Fibroblast of pulmonary artery (primary cell): ENCODE data around the gene ACOT13.
A peak's percentile ranks its signal among the peaks of the same experiment; 100 is the strongest.

Source experiments
- DNase-seq: peaks from one replicate; pipeline ENCODE4 v3.0.0-alpha.2; 2010; ENCODE audit warnings: low read depth
- H3K4me3 ChIP-seq: replicated peaks from 2 replicates; pipeline ENCODE4 v1.5.1; 2011; ENCODE audit warnings: low read depth, mild to moderate bottlenecking, control low read depth, low read length, moderate library complexity
- TF ChIP-seq, protein P1 (sequence below): IDR thresholded peaks from 2 replicates; pipeline ENCODE4 v1.5.1; 2011; ENCODE audit warnings: mild to moderate bottlenecking, control low read depth, low read length, inconsistent platforms; ENCODE audit errors: missing control alignments

The ACOT13 gene

DNA sequence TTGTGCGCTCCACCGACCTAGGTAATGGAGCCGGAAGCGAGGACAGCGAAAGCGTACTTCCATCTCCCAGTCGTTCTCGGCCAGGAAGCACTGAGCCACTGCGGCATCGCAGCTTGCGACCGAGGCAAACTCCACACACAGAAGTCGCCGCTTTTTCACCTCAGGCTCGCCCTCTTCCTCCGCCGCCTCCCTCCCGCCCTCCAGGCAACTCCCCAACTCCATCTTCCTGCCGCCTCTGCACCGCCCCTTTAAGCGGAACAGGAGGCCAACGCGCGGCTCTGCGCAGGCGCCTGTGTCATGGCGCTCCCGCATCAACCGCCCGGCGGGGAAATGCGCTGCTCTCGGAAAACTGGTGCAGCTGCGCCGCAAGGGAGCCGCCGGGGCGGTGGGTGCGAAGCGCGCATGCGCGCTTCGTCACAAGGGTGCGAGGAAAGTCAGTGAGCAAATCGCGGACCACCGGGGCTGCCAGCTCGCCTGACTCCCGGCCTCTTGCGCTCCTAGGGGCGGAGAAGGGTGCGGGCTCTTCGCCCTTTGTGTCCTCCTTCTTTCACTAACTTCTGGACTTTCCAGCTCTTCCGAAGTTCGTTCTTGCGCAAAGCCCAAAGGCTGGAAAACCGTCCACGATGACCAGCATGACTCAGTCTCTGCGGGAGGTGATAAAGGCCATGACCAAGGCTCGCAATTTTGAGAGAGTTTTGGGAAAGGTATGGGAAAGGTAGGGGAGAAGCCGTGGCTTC, at the start of gene ACOT13, which contains the start of gene TDP2:
Gene ACOT13 (plus strand): TSS at position 437 of the 737 bp plus-strand sequence. CDS start 187 bp downstream, at position 624.
Gene TDP2 (minus strand): TSS at position 259 of the 737 bp plus-strand sequence. CDS start 37 bp downstream, at position 222.
- TF ChIP-seq, protein P1, sequence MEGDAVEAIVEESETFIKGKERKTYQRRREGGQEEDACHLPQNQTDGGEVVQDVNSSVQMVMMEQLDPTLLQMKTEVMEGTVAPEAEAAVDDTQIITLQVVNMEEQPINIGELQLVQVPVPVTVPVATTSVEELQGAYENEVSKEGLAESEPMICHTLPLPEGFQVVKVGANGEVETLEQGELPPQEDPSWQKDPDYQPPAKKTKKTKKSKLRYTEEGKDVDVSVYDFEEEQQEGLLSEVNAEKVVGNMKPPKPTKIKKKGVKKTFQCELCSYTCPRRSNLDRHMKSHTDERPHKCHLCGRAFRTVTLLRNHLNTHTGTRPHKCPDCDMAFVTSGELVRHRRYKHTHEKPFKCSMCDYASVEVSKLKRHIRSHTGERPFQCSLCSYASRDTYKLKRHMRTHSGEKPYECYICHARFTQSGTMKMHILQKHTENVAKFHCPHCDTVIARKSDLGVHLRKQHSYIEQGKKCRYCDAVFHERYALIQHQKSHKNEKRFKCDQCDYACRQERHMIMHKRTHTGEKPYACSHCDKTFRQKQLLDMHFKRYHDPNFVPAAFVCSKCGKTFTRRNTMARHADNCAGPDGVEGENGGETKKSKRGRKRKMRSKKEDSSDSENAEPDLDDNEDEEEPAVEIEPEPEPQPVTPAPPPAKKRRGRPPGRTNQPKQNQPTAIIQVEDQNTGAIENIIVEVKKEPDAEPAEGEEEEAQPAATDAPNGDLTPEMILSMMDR, result peak; percentile 54
- H3K4me3 ChIP-seq, result peak within 1 kb of the TSS; percentile 100
- DNase-seq, result peak; percentile 98

DNA sequence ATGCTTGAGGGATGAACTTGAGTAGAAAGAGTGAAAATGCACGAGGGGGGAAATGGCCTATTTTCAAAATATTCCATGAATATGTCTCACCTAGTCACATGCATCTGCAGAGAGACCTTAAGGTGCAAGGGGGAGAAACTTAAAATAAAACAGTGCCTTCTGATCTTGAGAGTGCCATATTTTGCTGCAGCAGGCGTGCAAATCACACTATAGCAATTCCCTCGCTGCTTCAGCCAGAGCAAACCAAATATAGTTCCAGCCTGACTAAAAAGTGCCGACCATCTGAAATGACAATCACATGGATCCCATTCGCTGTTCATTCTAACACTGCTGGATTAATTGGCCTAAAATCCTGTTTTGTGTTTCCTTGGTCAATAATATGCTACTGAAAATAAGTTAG, 47.2 kb upstream of the ACOT13 start:
- TF ChIP-seq, protein P1, result no peak
- H3K4me3 ChIP-seq, result no peak overlapping the region
- no peak for DNase-seq

DNA sequence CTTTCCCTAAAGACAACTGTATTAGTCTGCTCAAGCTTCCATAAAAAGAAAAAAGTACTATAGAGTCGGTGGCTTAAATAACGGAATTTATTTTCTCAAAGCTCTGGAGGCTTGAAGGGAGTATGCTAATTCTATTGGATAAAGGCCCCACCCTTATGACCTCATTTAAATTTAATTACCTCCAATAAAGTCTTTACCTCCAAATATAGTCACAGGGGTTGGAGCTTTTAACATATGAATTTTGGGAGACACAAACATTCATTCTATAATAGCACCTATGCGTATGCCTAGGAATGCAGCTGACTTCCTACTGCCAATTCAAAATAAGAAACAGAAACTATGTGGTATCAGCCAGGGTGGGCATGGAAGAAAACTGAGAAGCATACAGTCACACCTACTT, 46.2 kb upstream of the ACOT13 start:
- TF ChIP-seq, protein P1, result no peak
- no peak for DNase-seq
- H3K4me3 ChIP-seq, result no peak overlapping the region

DNA sequence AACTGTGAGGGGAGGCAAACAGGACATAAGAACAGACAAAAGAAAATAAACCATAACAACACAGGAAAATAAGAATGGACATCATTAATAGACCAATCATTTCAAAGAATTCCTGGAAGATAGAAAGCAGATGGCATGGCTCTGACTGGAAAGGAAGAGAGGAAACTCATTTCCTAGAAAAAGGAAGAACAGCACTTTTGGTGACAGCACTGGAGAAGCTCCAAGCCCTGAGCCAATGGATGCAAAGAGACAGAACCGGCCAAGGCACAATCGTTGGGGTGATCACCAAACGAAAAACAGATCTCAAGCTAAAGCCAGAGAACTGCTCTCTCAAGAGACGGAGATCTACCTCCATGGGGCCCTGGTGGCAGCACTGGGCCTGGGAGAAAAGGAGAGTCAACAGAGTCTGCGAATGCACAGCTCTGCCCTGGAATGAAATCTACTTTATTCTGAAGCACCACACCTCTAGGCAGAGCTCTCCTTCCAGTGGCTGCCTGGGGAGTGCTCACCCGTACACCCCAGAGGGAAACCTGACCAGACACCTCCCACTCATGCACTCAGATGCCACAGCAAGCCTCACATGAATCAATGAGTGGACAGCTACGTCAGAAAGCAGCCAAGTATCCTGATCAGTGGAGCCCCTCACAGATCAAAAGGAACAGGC, 45.1 kb upstream of the ACOT13 start:
- TF ChIP-seq, protein P1, result no peak
- no peak overlapping the region for H3K4me3 ChIP-seq
- no peak for DNase-seq

DNA sequence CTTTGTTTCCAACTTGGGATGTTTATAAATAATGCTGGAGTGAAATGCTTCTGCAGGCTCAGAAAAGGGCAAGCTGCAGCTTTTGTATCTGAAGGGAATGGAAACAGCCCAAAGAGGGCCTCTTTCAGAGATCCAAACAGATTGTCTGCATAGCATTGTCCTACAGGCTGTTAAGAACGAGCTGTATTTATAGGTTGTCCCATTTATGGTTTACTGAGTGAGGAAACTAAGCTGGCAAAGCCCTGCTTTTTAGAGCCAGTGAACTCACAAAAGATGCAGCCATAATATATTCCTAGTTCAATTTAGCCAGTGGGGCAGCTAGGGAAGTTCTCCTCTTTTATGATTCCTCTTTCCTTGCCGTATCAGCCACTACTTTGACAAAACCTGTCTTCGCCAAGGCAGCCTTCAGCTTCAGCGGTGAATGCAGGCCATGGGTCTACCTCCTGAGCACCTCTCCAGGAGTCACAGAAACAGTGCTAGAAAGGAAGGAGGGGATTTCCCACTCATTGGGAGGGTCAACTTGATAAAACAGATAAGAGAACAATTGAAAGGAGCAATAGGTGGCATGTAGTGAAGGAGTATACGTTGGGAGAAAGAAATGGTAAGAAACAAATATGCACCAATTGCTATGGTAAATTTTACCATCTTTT, 35.9 kb upstream of the ACOT13 start:
- H3K4me3 ChIP-seq, result no peak overlapping the region
- TF ChIP-seq, protein P1, result no peak
- DNase-seq, result no peak

DNA sequence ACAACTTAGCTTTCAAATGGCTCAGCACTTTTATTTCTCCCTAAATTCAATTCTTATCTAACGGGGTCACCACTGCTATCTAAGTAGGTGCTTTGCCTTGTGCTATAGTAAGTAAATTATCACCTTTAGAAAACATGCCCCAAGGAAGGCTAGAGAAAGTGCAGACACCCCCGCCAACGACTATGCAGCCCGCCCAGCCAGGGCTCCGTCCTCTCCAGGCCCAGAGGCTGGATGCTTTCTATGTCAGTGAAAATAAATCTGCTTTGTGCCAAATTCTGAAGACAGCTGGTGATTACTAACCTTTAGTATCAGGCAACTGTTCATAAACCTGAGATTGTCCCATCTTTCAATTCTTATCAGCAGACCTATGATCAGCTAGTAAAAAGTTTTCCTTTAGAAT, 35.2 kb upstream of the ACOT13 start:
- TF ChIP-seq, protein P1, result no peak
- DNase-seq, result no peak

More for the DNA sequence above, 35.2 kb upstream of the ACOT13 start:
- no peak overlapping the region for H3K4me3 ChIP-seq
